ENCODE results near the gene VPS35L. TPM values are rescaled to one million over a fixed set of nuclear protein-coding genes. Genes with fewer than 3 reads are reported as not detected.
"Not testable (repeated sequence)": the region's sequence is repeated elsewhere in the genome, so short reads cannot be mapped to it uniquely, and the experiment has no call there.

Gene VPS35L
- total and polyA plus RNA-seq, 4 donors, result 27.4 to 65.4 (median 47.1) TPM

DNA sequence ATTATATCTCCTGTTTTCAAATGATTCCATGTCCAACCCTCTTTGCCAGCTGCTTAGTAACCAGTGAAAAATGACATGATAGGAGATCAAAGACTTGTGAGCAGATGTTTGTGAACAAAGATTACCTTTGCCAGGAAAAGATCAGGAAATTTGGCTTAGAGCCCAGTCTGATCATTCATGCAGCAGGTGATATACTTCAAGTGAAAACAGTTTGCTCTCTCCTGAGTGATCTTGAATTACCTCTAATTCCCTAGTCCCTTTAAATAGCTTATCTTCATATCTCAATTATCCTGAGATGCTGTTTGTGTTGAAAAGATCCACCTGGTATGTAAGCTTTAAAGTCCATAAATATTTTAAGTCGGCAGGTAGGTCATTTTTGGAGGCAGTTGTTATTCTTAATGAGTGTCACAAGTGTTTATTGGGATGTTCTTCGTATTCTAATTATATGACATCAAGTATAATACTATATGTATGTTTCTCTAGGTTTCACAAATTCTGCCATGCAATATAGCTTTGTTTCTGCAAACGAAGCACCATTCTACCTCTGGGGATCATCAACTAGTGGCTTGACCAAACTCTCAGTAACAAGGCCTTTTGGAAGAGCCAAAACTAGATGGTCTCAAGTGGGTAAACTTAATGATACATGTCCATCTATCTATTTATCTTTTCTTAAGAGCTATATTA lies 13.2 kb upstream of the VPS35L start:
- no peak overlapping the region for H3K27ac ChIP-seq (ENCODE audit: low read depth in 1 of 2, low read length in 1 of 2)
- H3K4me1 ChIP-seq (ENCODE audit: control insufficient read depth in 5 of 5, insufficient read depth in 5 of 5, low read length in 5 of 5), result no peaks in the 10 kb centered on the region
- no peak for TF ChIP-seq CTCF (IDR thresholded peaks at IDR 0.05; ENCODE audit: control extremely low read depth, extremely low read depth)
- DNase-seq (no peak), ATAC-seq (ENCODE audit: insufficient read depth, low FRiP score) (no peak)
- H3K4me3 ChIP-seq, result no peak overlapping the region
- H3K36me3 ChIP-seq (ENCODE audit: control insufficient read depth in 4 of 4, insufficient read depth in 4 of 4, low read length in 4 of 4), result peaks cover 14 to 35% (median 17%) of the 10 kb centered on the region in 4 donors
- no peaks in the 10 kb centered on the region for H3K27me3 ChIP-seq (ENCODE audit: control insufficient read depth in 3 of 3, insufficient read depth in 3 of 3, low read length in 2 of 3)
- 85 to 88% methylated on average over 3 of the region's 3 CpGs for WGBS, 2 donors
- H3K9ac ChIP-seq (ENCODE audit: insufficient read depth in 1 of 2, low read length in 2 of 2), result no peak overlapping the region
- no peaks in the 10 kb centered on the region for H3K9me3 ChIP-seq (ENCODE audit: control insufficient read depth in 4 of 4, insufficient read depth in 3 of 4, low read length in 3 of 4)

DNA sequence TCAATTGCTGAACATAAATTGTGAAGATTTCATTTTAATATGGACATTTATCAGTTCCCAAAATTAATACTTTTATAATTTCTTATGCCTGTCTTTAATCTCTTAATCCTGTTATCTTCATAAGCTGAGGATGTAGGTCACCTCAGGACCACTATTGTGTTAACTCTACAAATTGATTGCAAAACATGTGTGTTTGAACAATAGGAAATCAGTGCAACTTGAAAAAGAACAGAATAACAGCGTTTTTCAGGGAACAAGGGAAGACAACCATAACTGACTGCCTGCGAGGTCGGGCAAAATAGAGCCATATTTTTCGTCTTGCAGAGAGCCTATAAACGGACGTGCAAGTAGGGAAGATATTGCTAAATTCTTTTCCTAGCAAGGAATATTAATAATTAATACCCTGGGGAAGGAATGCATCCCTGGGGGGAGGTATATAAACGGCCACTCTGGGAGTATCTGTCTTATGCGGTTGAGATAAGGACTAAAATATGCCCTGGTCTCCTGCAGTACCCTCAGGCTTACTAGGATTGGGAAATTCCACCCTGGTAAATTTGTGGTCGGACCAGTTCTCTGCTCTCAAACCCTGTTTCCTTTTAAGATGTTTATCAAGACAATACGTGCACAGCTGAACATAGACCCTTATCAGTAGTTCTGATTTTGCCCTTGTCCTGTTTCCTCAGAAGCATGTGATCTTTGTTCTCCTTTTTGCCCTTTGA lies 12.1 kb upstream of the VPS35L start:
- WGBS, 2 donors, result 67 to 68% methylated on average over 10 of the region's 10 CpGs
- H3K27me3 ChIP-seq (ENCODE audit: control insufficient read depth in 3 of 3, insufficient read depth in 3 of 3, low read length in 2 of 3); H3K9ac ChIP-seq (ENCODE audit: insufficient read depth in 1 of 2, low read length in 2 of 2); ATAC-seq (ENCODE audit: insufficient read depth, low FRiP score); DNase-seq; H3K27ac ChIP-seq (ENCODE audit: low read depth in 1 of 2, low read length in 1 of 2); H3K4me3 ChIP-seq; H3K9me3 ChIP-seq (ENCODE audit: control insufficient read depth in 4 of 4, insufficient read depth in 3 of 4, low read length in 3 of 4); H3K4me1 ChIP-seq (ENCODE audit: control insufficient read depth in 5 of 5, insufficient read depth in 5 of 5, low read length in 5 of 5): not testable (repeated sequence)
- H3K36me3 ChIP-seq (ENCODE audit: control insufficient read depth in 4 of 4, insufficient read depth in 4 of 4, low read length in 4 of 4), result peaks cover 11 to 34% (median 13%) of the 10 kb centered on the region in 4 donors

DNA sequence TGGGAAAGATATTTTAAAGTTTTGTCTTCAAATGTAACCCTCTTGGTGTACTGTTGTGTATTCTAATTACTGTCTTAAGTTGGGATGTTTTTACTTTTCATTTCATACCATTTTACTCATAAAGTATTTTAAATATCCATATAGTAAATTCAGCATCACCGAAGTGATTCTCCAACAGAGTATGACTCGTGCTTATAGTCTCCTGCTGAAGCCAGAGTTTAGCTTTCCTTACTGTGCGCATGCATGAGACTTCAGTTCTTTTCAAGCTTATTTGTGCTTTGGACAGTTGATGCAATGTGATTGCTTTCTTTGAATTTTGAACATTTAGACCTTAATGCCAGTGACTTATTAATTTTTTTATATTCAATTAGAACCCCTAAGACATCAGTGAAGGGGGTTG lies 7.4 kb upstream of the VPS35L start:
- ATAC-seq (ENCODE audit: insufficient read depth, low FRiP score), result no peak
- Histone ChIP-seq H3K27me3 (ENCODE audit: control insufficient read depth in 3 of 3, insufficient read depth in 3 of 3, low read length in 2 of 3) (no peaks in the 10 kb centered on the region), H3K4me3 (no peak overlapping the region), H3K27ac (ENCODE audit: low read depth in 1 of 2, low read length in 1 of 2) (no peak overlapping the region), H3K36me3 (ENCODE audit: control insufficient read depth in 4 of 4, insufficient read depth in 4 of 4, low read length in 4 of 4) (peaks cover 5 to 17% (median 7%) of the 10 kb centered on the region in 4 donors), H3K9ac (ENCODE audit: insufficient read depth in 1 of 2, low read length in 2 of 2) (no peak overlapping the region), H3K4me1 (ENCODE audit: control insufficient read depth in 5 of 5, insufficient read depth in 5 of 5, low read length in 5 of 5) (no peaks in the 10 kb centered on the region), H3K9me3 (ENCODE audit: control insufficient read depth in 4 of 4, insufficient read depth in 3 of 4, low read length in 3 of 4) (no peaks in the 10 kb centered on the region)
- no peak for TF ChIP-seq CTCF (IDR thresholded peaks at IDR 0.05; ENCODE audit: control extremely low read depth, extremely low read depth)
- 95 to 98% methylated on average over 3 of the region's 3 CpGs for WGBS, 2 donors
- no peak for DNase-seq

- no peak overlapping the region for H3K27ac ChIP-seq (ENCODE audit: low read depth in 1 of 2, low read length in 1 of 2)
- H3K4me3 ChIP-seq, result no peak overlapping the region
- no peaks in the 10 kb centered on the region for H3K27me3 ChIP-seq (ENCODE audit: control insufficient read depth in 3 of 3, insufficient read depth in 3 of 3, low read length in 2 of 3)
- H3K9me3 ChIP-seq (ENCODE audit: control insufficient read depth in 4 of 4, insufficient read depth in 3 of 4, low read length in 3 of 4), result no peaks in the 10 kb centered on the region
- peaks cover 3 to 17% (median 5%) of the 10 kb centered on the region in 4 donors for H3K36me3 ChIP-seq (ENCODE audit: control insufficient read depth in 4 of 4, insufficient read depth in 4 of 4, low read length in 4 of 4)
- no peak overlapping the region for H3K9ac ChIP-seq (ENCODE audit: insufficient read depth in 1 of 2, low read length in 2 of 2)
- H3K4me1 ChIP-seq (ENCODE audit: control insufficient read depth in 5 of 5, insufficient read depth in 5 of 5, low read length in 5 of 5), result no peaks in the 10 kb centered on the region
- ATAC-seq (ENCODE audit: insufficient read depth, low FRiP score), result no peak
- no peak for TF ChIP-seq CTCF (IDR thresholded peaks at IDR 0.05; ENCODE audit: control extremely low read depth, extremely low read depth)
- no peak for DNase-seq
Measured at GRCh38 chr16:19549673-19550072, 5.8 kb upstream of the VPS35L start.
